Mesenteric fat pad (tissue), 1 donor: ENCODE measurements around the gene AUTS2. TPM values are rescaled to one million over a fixed set of nuclear protein-coding genes. Genes with fewer than 3 reads are reported as not detected.

Experiments
- DNase-seq: peaks from one replicate; pipeline ENCODE4 v3.0.0-alpha.2; 2020; ENCODE audit warnings: low spot score
- total RNA-seq: library from RNA; stranded (reverse); fragmentation: NEBNext Ultra II Directional; extraction: Animal tissue kit (Norgen Biotek cat#: 25700); gene quantifications from one replicate; pipeline ENCODE4 v1.2.1, GENCODE V29; 2021
- donor health status: DM: yes; HTN: yes; CAD: no.

Gene AUTS2
- total RNA-seq, 1 donor from 2014 or later: 28.1 TPM

GRCh38 chr7:69654849-69655707 is 56.8 kb downstream of the AUTS2 start:
- no peak for DNase-seq

GRCh38 chr7:69656077-69656476 is 57.8 kb downstream of the AUTS2 start:
- no peak for DNase-seq

- DNase-seq: no peak
Observed at GRCh38 chr7:69656890-69657289, 58.6 kb downstream of the AUTS2 start.

GRCh38 chr7:69657331-69657730 is 59.1 kb downstream of the AUTS2 start:
- DNase-seq: no peak

GRCh38 chr7:69657985-69658384 is 59.7 kb downstream of the AUTS2 start:
- no peak for DNase-seq

- no peak for DNase-seq
Observed at GRCh38 chr7:69659983-69660382, 61.7 kb downstream of the AUTS2 start.

- DNase-seq: no peak
Observed at GRCh38 chr7:69661342-69661741, 63.1 kb downstream of the AUTS2 start.

- no peak for DNase-seq
Observed at GRCh38 chr7:69663911-69664832, 65.9 kb downstream of the AUTS2 start.

GRCh38 chr7:69665369-69665768 is 67.1 kb downstream of the AUTS2 start:
- DNase-seq: no peak

GRCh38 chr7:69668339-69668870 is 70.1 kb downstream of the AUTS2 start:
- DNase-seq: no peak

GRCh38 chr7:69670701-69671100 is 72.4 kb downstream of the AUTS2 start:
- DNase-seq: no peak

- DNase-seq: no peak
Observed at GRCh38 chr7:69673074-69673473, 74.8 kb downstream of the AUTS2 start.

GRCh38 chr7:69674701-69675182 is 76.5 kb downstream of the AUTS2 start:
- no peak for DNase-seq

- no peak for DNase-seq
Observed at GRCh38 chr7:69676247-69676646, 78.0 kb downstream of the AUTS2 start.

- no peak for DNase-seq
Observed at GRCh38 chr7:69677054-69677852, 79.0 kb downstream of the AUTS2 start.

- DNase-seq: no peak
Observed at GRCh38 chr7:69677881-69678493, 79.7 kb downstream of the AUTS2 start.

- DNase-seq: no peak
Observed at GRCh38 chr7:69678494-69679187, 80.4 kb downstream of the AUTS2 start.

GRCh38 chr7:69681181-69681580 is 82.9 kb downstream of the AUTS2 start:
- DNase-seq: no peak

- no peak for DNase-seq
Observed at GRCh38 chr7:69682518-69682917, 84.2 kb downstream of the AUTS2 start.

GRCh38 chr7:69683002-69683401 is 84.7 kb downstream of the AUTS2 start:
- no peak for DNase-seq
